PC-9 (cell line): ENCODE data around the gene RPS10.

Source experiments
- EZH2 ChIP-seq: fragments of 200-600 bp; sonication (generic); IDR thresholded peaks from 2 replicates; pipeline ENCODE4 v1.8.0; 2017; ENCODE audit warnings: antibody characterized with exemption, low read depth
- TF ChIP-seq, protein P1 (sequence below): fragments of 200-600 bp; sonication (generic); conservative IDR thresholded peaks from 2 replicates; pipeline ENCODE4 v1.6.1; 2017; ENCODE audit warnings: mixed run types, antibody characterized with exemption, mild to moderate bottlenecking, moderate library complexity

DNA sequence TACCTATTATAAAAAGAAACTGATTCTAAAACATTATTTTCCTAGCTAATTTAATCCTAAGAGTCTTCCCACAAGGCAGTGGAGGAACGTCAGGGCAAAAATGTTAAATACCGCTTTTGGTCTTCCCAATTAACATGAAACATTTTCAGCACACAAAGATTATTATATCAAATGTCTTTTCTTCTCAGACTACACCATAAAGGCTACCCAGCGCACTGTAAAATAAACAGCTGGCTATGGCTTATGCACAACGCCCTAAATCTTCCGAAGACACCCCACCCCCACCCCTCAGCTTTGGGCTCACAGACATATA is 34.4 kb downstream of the RPS10 start:
- TF ChIP-seq, protein P1, sequence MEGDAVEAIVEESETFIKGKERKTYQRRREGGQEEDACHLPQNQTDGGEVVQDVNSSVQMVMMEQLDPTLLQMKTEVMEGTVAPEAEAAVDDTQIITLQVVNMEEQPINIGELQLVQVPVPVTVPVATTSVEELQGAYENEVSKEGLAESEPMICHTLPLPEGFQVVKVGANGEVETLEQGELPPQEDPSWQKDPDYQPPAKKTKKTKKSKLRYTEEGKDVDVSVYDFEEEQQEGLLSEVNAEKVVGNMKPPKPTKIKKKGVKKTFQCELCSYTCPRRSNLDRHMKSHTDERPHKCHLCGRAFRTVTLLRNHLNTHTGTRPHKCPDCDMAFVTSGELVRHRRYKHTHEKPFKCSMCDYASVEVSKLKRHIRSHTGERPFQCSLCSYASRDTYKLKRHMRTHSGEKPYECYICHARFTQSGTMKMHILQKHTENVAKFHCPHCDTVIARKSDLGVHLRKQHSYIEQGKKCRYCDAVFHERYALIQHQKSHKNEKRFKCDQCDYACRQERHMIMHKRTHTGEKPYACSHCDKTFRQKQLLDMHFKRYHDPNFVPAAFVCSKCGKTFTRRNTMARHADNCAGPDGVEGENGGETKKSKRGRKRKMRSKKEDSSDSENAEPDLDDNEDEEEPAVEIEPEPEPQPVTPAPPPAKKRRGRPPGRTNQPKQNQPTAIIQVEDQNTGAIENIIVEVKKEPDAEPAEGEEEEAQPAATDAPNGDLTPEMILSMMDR: no peak
- no peak for TF ChIP-seq EZH2
